ENCODE results near the gene NRSN2. TPM values are rescaled to one million over a fixed set of nuclear protein-coding genes. Genes with fewer than 3 reads are reported as not detected.

Gene NRSN2
- total RNA-seq, 1 experiment from 2014 or later = 43.4 TPM

DNA sequence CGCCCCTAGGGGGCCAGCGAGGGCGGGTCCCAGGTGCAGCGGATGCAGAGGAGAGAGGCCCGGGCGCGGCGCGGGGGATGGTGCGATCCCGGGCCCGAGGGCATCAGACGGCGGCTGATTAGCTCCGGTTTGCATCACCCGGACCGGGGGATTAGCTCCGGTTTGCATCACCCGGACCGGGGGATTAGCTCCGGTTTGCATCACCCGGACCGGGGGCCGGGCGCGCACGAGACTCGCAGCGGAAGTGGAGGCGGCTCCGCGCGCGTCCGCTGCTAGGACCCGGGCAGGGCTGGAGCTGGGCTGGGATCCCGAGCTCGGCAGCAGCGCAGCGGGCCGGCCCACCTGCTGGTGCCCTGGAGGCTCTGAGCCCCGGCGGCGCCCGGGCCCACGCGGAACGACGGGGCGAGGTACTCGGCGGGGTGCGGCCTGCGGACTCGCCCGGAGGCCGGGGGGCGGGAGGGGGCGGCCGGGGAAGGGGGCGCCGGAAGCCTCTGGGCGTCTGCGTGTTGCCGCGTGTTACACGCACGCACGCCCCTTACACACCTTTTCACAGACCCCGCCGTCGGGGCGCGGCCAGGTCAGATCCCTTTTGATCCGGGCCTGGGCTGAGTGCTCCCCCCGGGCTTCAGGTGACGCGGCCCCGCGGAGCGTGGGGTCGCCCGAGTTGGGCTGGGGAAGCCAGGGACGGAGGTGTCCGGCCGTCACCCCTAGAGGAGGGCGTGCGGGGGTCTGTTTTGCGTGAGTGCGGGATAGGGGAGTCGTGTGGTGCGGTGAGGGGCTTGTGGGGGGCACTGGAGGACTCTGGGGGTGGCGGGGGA lies 34.1 kb downstream of the NRSN2 start:
- intact Hi-C loops (cut with micrococcal nuclease; ENCODE audit: unreplicated experiment) = no loop called here
- POLR2A ChIA-PET (ENCODE audit: low non-redundant PET) = interaction anchor here (0.7 kb wide), 2 partner anchors 9 to 292 kb away, joined by 3 to 10 read pairs; no protein-coding TSS in a partner anchor
- Histone ChIP-seq H3K36me3 (ENCODE audit: insufficient read depth, low read length, poor library complexity, severe bottlenecking) (peaks cover 18% of the 10 kb centered on the region), H3K27me3 (replicated peaks; ENCODE audit: insufficient read depth, low read depth, low read length, poor library complexity) (no peaks in the 10 kb centered on the region), H3K9me3 (ENCODE audit: low read depth, low read length, poor library complexity, severe bottlenecking) (no peaks in the 10 kb centered on the region), H3K27ac (ENCODE audit: low read depth, low read length, poor library complexity, severe bottlenecking) (peak overlapping the region; percentile 97), H3K4me1 (ENCODE audit: insufficient read depth, low read length, poor library complexity, severe bottlenecking) (peaks cover 35% of the 10 kb centered on the region), H3K4me3 (ENCODE audit: low read depth, low read length, poor library complexity, severe bottlenecking) (peak overlapping the region; percentile 84)
- CTCF ChIA-PET = interaction anchor here (0.6 to 0.7 kb wide), 2 partner anchors 82 to 264 kb away, joined by 3 to 6 read pairs; no protein-coding TSS in a partner anchor
- no TSS peak for BruUV-seq (replicated peaks)
- TF ChIP-seq, protein P1, sequence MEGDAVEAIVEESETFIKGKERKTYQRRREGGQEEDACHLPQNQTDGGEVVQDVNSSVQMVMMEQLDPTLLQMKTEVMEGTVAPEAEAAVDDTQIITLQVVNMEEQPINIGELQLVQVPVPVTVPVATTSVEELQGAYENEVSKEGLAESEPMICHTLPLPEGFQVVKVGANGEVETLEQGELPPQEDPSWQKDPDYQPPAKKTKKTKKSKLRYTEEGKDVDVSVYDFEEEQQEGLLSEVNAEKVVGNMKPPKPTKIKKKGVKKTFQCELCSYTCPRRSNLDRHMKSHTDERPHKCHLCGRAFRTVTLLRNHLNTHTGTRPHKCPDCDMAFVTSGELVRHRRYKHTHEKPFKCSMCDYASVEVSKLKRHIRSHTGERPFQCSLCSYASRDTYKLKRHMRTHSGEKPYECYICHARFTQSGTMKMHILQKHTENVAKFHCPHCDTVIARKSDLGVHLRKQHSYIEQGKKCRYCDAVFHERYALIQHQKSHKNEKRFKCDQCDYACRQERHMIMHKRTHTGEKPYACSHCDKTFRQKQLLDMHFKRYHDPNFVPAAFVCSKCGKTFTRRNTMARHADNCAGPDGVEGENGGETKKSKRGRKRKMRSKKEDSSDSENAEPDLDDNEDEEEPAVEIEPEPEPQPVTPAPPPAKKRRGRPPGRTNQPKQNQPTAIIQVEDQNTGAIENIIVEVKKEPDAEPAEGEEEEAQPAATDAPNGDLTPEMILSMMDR (conservative IDR thresholded peaks at IDR 0.05; ENCODE audit: low read depth, low read length) = no peak
- no peak for TF ChIP-seq EZH2 (IDR thresholded peaks at IDR 0.05; ENCODE audit: borderline replicate concordance, low read depth, low read length, poor library complexity, severe bottlenecking)
- peak; percentile 66 for DNase-seq (ENCODE audit: low spot score)

DNA sequence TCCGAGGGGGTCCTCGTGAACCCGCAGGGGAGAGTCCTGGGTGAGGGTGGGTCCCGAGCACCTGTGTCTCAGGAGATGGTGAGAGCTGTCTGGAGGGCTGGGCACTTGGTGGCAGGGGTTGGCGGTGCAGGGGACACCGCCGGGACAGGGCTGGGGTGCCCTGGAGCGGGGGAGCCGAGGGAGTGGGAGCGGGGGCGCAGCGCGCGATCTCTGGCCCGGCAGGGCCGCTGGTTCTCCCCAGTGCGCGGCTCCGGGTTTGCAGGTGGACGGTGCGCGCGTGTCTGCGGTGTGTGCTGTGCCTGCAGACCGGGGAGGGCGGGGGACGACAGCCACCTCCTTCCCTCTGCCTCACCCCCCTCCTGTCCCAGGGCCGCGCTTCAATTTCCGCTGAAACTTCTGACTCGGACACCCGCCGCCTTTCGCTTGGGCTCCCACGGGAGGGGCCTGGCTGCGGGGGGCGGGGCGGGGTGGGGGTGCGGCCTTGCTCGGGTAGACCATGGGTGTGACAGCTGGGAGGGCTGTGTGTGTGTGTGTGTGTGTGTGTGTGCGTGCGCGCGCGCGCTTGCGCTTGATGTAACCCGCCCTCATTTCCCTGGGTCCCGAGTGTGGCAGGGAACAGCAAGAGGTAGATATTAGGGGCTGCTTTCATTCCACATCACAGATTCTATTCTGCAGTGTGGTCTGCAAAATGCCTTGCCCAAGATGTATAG lies 34.8 kb downstream of the NRSN2 start:
- Histone ChIP-seq H3K36me3 (ENCODE audit: insufficient read depth, low read length, poor library complexity, severe bottlenecking) (peaks cover 24% of the 10 kb centered on the region), H3K4me3 (ENCODE audit: low read depth, low read length, poor library complexity, severe bottlenecking) (peak overlapping the region; percentile 84), H3K4me1 (ENCODE audit: insufficient read depth, low read length, poor library complexity, severe bottlenecking) (peaks cover 35% of the 10 kb centered on the region), H3K27ac (ENCODE audit: low read depth, low read length, poor library complexity, severe bottlenecking) (peak overlapping the region; percentile 97), H3K9me3 (ENCODE audit: low read depth, low read length, poor library complexity, severe bottlenecking) (no peaks in the 10 kb centered on the region), H3K27me3 (replicated peaks; ENCODE audit: insufficient read depth, low read depth, low read length, poor library complexity) (no peaks in the 10 kb centered on the region)
- intact Hi-C loops (cut with micrococcal nuclease; ENCODE audit: unreplicated experiment) = no loop called here
- peak; percentile 86 for DNase-seq (ENCODE audit: low spot score)
- ChIA-PET POLR2A (ENCODE audit: low non-redundant PET) (interaction anchor here (0.6 to 1.8 kb wide), 4 partner anchors 10 to 20 kb away, joined by 3 to 6 read pairs (median 3); no protein-coding TSS in a partner anchor), CTCF (no interaction called here)
- no TSS peak for BruUV-seq (replicated peaks)
- TF ChIP-seq, protein P1 (conservative IDR thresholded peaks at IDR 0.05; ENCODE audit: low read depth, low read length) = 0 out of 2 replicates have a peak, but pooled peaks have one; percentile 8
- TF ChIP-seq EZH2 (IDR thresholded peaks at IDR 0.05; ENCODE audit: borderline replicate concordance, low read depth, low read length, poor library complexity, severe bottlenecking) = no peak

DNA sequence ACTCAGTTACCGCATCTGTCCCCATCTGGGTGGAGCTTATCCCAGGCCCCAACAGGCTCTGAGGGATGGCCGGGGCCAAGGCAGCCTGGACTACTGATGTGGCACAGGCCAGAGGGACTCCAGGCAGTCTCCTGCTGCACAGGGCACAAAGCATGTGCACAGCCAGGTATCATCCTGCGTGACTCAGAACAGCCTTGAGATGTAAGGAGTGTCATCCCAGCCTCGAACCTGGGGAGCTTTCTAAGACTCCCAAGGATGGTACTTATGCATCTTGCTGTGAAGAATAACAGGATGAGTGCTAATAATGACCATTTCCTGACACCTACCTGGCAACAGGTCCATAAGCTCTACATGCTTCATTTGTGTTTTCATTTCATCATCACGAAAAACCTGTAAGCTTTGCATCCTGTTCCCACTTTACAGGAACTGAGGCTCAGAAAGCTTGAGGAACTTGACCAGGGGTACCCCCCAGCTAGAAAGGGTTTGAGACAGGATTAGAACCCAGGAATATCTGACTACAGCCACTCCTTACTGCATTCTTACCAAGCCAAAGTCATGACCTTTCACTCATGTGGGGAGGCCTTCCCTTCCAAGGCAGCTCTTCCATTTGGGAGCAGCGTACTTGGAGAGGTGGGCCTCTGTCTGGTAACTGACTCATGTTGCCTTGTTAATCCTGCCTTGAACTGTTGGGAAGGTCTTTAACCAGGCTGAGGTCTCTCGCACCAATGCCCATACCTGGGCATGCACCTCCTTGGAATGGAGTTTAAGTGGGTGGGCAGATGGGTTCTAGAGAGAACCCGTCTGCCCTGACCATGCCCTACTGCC lies 35.6 kb downstream of the NRSN2 start:
- H3K27me3 ChIP-seq (replicated peaks; ENCODE audit: insufficient read depth, low read depth, low read length, poor library complexity) = no peaks in the 10 kb centered on the region
- CTCF ChIA-PET = no interaction called here
- no peaks in the 10 kb centered on the region for H3K9me3 ChIP-seq (ENCODE audit: low read depth, low read length, poor library complexity, severe bottlenecking)
- H3K4me3 ChIP-seq (ENCODE audit: low read depth, low read length, poor library complexity, severe bottlenecking) = peak overlapping the region; percentile 84
- TF ChIP-seq EZH2 (IDR thresholded peaks at IDR 0.05; ENCODE audit: borderline replicate concordance, low read depth, low read length, poor library complexity, severe bottlenecking) = no peak
- TF ChIP-seq, protein P1 (conservative IDR thresholded peaks at IDR 0.05; ENCODE audit: low read depth, low read length) = no peak
- intact Hi-C loops (cut with micrococcal nuclease; ENCODE audit: unreplicated experiment) = no loop called here
- BruUV-seq (replicated peaks) = no TSS peak
- POLR2A ChIA-PET (ENCODE audit: low non-redundant PET) = interaction anchor here (0.6 to 1.8 kb wide), 5 partner anchors 8 to 21 kb away, joined by 3 to 6 read pairs (median 4); no protein-coding TSS in a partner anchor
- peak overlapping the region; percentile 59 for H3K27ac ChIP-seq (ENCODE audit: low read depth, low read length, poor library complexity, severe bottlenecking)
- H3K4me1 ChIP-seq (ENCODE audit: insufficient read depth, low read length, poor library complexity, severe bottlenecking) = peaks cover 35% of the 10 kb centered on the region
- DNase-seq (ENCODE audit: low spot score) = no peak
- H3K36me3 ChIP-seq (ENCODE audit: insufficient read depth, low read length, poor library complexity, severe bottlenecking) = peaks cover 32% of the 10 kb centered on the region
